Chondrocyte (in vitro differentiated cells): ENCODE data around the gene PAPLN. TPM values are rescaled to one million over a fixed set of nuclear protein-coding genes. Genes with fewer than 3 reads are reported as not detected.

Experiments
- DNase-seq: peaks from one replicate; pipeline ENCODE4 v3.0.0; 2021; ENCODE audit warnings: mixed read lengths, low spot score
- H3K27ac Mint-ChIP-seq: one replicate; pipeline ENCODE4 v1.8.0; 2021; ENCODE audit warnings: mild to moderate bottlenecking, moderate library complexity, mixed read lengths; ENCODE audit not compliant: unreplicated experiment
- H3K27me3 Mint-ChIP-seq: 2 replicates; pipeline ENCODE4 v1.8.0; 2021; ENCODE audit warnings: low read depth, mixed read lengths
- H3K36me3 Mint-ChIP-seq: 2 replicates; pipeline ENCODE4 v1.8.0; 2021; ENCODE audit warnings: low read depth, mixed read lengths
- H3K4me1 Mint-ChIP-seq: 2 replicates; pipeline ENCODE4 v1.8.0; 2021; ENCODE audit warnings: low read depth, mild to moderate bottlenecking, mixed read lengths
- H3K4me3 Mint-ChIP-seq: one replicate; pipeline ENCODE4 v1.8.0; 2021; ENCODE audit warnings: mild to moderate bottlenecking, moderate library complexity, mixed read lengths; ENCODE audit not compliant: unreplicated experiment
- H3K9me3 Mint-ChIP-seq: 2 replicates; pipeline ENCODE4 v1.8.0; 2021; ENCODE audit warnings: low read depth, mixed read lengths
- CTCF ChIP-seq: fragments of 200-600 bp; sonication (generic); IDR thresholded peaks from 2 replicates; pipeline ENCODE4 v1.5.0; 2021; ENCODE audit warnings: antibody characterized with exemption, mild to moderate bottlenecking, moderate library complexity
- total RNA-seq: library from RNA; stranded (reverse); gene quantifications from 3 replicates; pipeline ENCODE4 v1.2.1, GENCODE V29; 2021

The PAPLN gene
- total RNA-seq, 1 donor from 2014 or later = 16.8 TPM

- Mint-ChIP-seq H3K4me3 (no peak overlapping the region), H3K4me1 (peaks cover 46% of the 10 kb centered on the region), H3K36me3 (peaks cover 1% of the 10 kb centered on the region), H3K27ac (no peak overlapping the region), H3K9me3 (no peaks in the 10 kb centered on the region), H3K27me3 (peaks cover 2% of the 10 kb centered on the region)
- no peak for TF ChIP-seq CTCF
- no peak for DNase-seq
These were observed 2.5 kb upstream of the PAPLN start for GRCh38 chr14:73234586-73235394.

GRCh38 chr14:73235531-73236155, 1.7 kb upstream of the PAPLN start:
- DNase-seq = no peak
- H3K27me3 Mint-ChIP-seq = peaks cover 2% of the 10 kb centered on the region
- peaks cover under 1% of the 10 kb centered on the region for H3K36me3 Mint-ChIP-seq
- H3K4me1 Mint-ChIP-seq = peaks cover 53% of the 10 kb centered on the region
- no peak for TF ChIP-seq CTCF
- peak overlapping the region; percentile 56 for H3K27ac Mint-ChIP-seq
- H3K4me3 Mint-ChIP-seq = no peak overlapping the region
- no peaks in the 10 kb centered on the region for H3K9me3 Mint-ChIP-seq

- DNase-seq = no peak
- Mint-ChIP-seq H3K9me3 (no peaks in the 10 kb centered on the region), H3K36me3 (no peaks in the 10 kb centered on the region), H3K27me3 (peaks cover 2% of the 10 kb centered on the region), H3K4me3 (no peak overlapping the region), H3K27ac (no peak overlapping the region), H3K4me1 (peaks cover 58% of the 10 kb centered on the region)
- TF ChIP-seq CTCF = no peak
These were observed 1.1 kb upstream of the PAPLN start for GRCh38 chr14:73236157-73236556.

- no peaks in the 10 kb centered on the region for H3K9me3 Mint-ChIP-seq
- no peaks in the 10 kb centered on the region for H3K36me3 Mint-ChIP-seq
- H3K4me3 Mint-ChIP-seq = peak overlapping the region; percentile 47
- peaks cover 2% of the 10 kb centered on the region for H3K27me3 Mint-ChIP-seq
- DNase-seq = no peak
- H3K27ac Mint-ChIP-seq = no peak overlapping the region
- H3K4me1 Mint-ChIP-seq = peaks cover 61% of the 10 kb centered on the region
- no peak for TF ChIP-seq CTCF
These were observed 521 bp upstream of the PAPLN start for GRCh38 chr14:73236752-73237218.

GRCh38 chr14:73237786-73238423, 599 bp downstream of the PAPLN start:
- H3K27ac Mint-ChIP-seq = peak overlapping the region; percentile 81
- peak overlapping the region; percentile 75 for H3K4me3 Mint-ChIP-seq
- H3K27me3 Mint-ChIP-seq = peaks cover 2% of the 10 kb centered on the region
- no peaks in the 10 kb centered on the region for H3K36me3 Mint-ChIP-seq
- no peak for DNase-seq
- no peak for TF ChIP-seq CTCF
- no peaks in the 10 kb centered on the region for H3K9me3 Mint-ChIP-seq
- peaks cover 65% of the 10 kb centered on the region for H3K4me1 Mint-ChIP-seq
